Right ventricle myocardium inferior (tissue), 1 donor: ENCODE results near the gene FAM20B. TPM values are rescaled to one million over a fixed set of nuclear protein-coding genes. Genes with fewer than 3 reads are reported as not detected.

ENCODE experiments used
- ATAC-seq: fragments of 200-7000 bp; cut with Tn5 transposase; one replicate; pipeline ENCODE4 v1.9.1; 2020; ENCODE audit warnings: mild to moderate bottlenecking, moderate library complexity
- DNase-seq: peaks from one replicate; pipeline ENCODE4 v3.0.0; 2021; ENCODE audit errors: missing footprints
- intact Hi-C: fragments of 100-400 bp; cut with DNase I; formaldehyde crosslinking; loops from one replicate; pipeline ENCODE4 v1.11.0; 2022
- total RNA-seq: library from RNA; stranded (reverse); fragmentation: NEBNext Ultra II Directional; extraction: Animal tissue kit (Norgen Biotek cat#: 25700); gene quantifications from one replicate; pipeline ENCODE4 v1.2.1, GENCODE V29; 2021
- donor health status: DM: no; HTN: yes; CAD: no; lungs with severe emphysema.

Gene FAM20B
- total RNA-seq, 1 donor from 2014 or later, result 60.1 TPM

GRCh38 chr1:179082333-179082998 lies 56.8 kb downstream of the FAM20B start:
- ATAC-seq, result peak; percentile 30
- intact Hi-C loops, result no loop called here
- no peak for DNase-seq

GRCh38 chr1:179082999-179083335 lies 57.3 kb downstream of the FAM20B start:
- peak; percentile 73 for DNase-seq
- no peak for ATAC-seq
- intact Hi-C loops, result no loop called here

- ATAC-seq (no peak), DNase-seq (no peak)
- intact Hi-C loops, result no loop called here
These were observed 57.8 kb downstream of the FAM20B start for GRCh38 chr1:179083533-179083932.

GRCh38 chr1:179087665-179088064 lies 62.0 kb downstream of the FAM20B start:
- DNase-seq (no peak), ATAC-seq (no peak)
- intact Hi-C loops, result loop anchor here (5.0 kb wide), 1 partner anchor 40 kb away; no protein-coding TSS in a partner anchor

GRCh38 chr1:179089827-179090482 lies 64.3 kb downstream of the FAM20B start:
- ATAC-seq (no peak), DNase-seq (no peak)
- intact Hi-C loops, result loop anchor here (5.0 kb wide), 1 partner anchor 37 kb away; no protein-coding TSS in a partner anchor

- intact Hi-C loops, result no loop called here
- DNase-seq, result no peak
- peak; percentile 65 for ATAC-seq
These were observed 64.8 kb downstream of the FAM20B start for GRCh38 chr1:179090522-179090921.

- DNase-seq (no peak), ATAC-seq (no peak)
- intact Hi-C loops, result no loop called here
These were observed 65.2 kb downstream of the FAM20B start for GRCh38 chr1:179090923-179091322.

GRCh38 chr1:179091691-179092165 lies 66.0 kb downstream of the FAM20B start:
- peak; percentile 86 for ATAC-seq
- intact Hi-C loops, result no loop called here
- no peak for DNase-seq

GRCh38 chr1:179092896-179093461 lies 67.3 kb downstream of the FAM20B start:
- intact Hi-C loops, result no loop called here
- DNase-seq, result no peak
- no peak for ATAC-seq

- ATAC-seq (no peak), DNase-seq (no peak)
- intact Hi-C loops, result no loop called here
These were observed 69.1 kb downstream of the FAM20B start for GRCh38 chr1:179094818-179095217.

GRCh38 chr1:179095377-179095776 lies 69.7 kb downstream of the FAM20B start:
- ATAC-seq, result no peak
- DNase-seq, result no peak
- intact Hi-C loops, result no loop called here

- DNase-seq (no peak), ATAC-seq (peak; percentile 64)
- intact Hi-C loops, result no loop called here
These were observed 70.2 kb downstream of the FAM20B start for GRCh38 chr1:179095924-179096323.

GRCh38 chr1:179099891-179100290 lies 74.2 kb downstream of the FAM20B start:
- DNase-seq (no peak), ATAC-seq (no peak)
- intact Hi-C loops, result no loop called here

- no peak for DNase-seq
- no peak for ATAC-seq
- intact Hi-C loops, result no loop called here
These were observed 75.9 kb downstream of the FAM20B start for GRCh38 chr1:179101566-179101965.

GRCh38 chr1:179103999-179104398 lies 78.3 kb downstream of the FAM20B start:
- intact Hi-C loops, result no loop called here
- ATAC-seq (no peak), DNase-seq (no peak)

- intact Hi-C loops, result no loop called here
- ATAC-seq (no peak), DNase-seq (no peak)
These were observed 79.0 kb downstream of the FAM20B start for GRCh38 chr1:179104611-179105250.

- intact Hi-C loops, result no loop called here
These were observed 79.7 kb downstream of the FAM20B start for GRCh38 chr1:179105393-179105792.

GRCh38 chr1:179107706-179108629 lies 82.3 kb downstream of the FAM20B start:
- ATAC-seq, result peak; percentile 77
- intact Hi-C loops, result no loop called here

More at GRCh38 chr1:179105393-179105792, 79.7 kb downstream of the FAM20B start:
- ATAC-seq (no peak), DNase-seq (no peak)

GRCh38 chr1:179108644-179109043 lies 83.0 kb downstream of the FAM20B start:
- intact Hi-C loops, result no loop called here
- no peak for DNase-seq

More at GRCh38 chr1:179107706-179108629, 82.3 kb downstream of the FAM20B start:
- no peak for DNase-seq

More at GRCh38 chr1:179108644-179109043, 83.0 kb downstream of the FAM20B start:
- ATAC-seq, result no peak
